Right cardiac atrium (tissue), 5 donors: ENCODE measurements around the gene SGF29. TPM values are rescaled to one million over a fixed set of nuclear protein-coding genes. Genes with fewer than 3 reads are reported as not detected.

Source experiments
- ATAC-seq, 2 donors: fragments of 200-7000 bp; cut with Tn5 transposase; one replicate each; pipeline versions ENCODE4 v1.8.0 to v1.9.1; 2020; ENCODE audit warnings: moderate library complexity in 2 of 2, mild to moderate bottlenecking in 1 of 2
- DNase-seq, 3 donors: peaks; one replicate each; pipeline ENCODE4 v3.0.0-alpha.2; 2020
- H3K27ac ChIP-seq: one replicate; pipeline ENCODE4 v1.5.1; 2013; ENCODE audit warnings: mild to moderate bottlenecking, low read length, control low read depth, moderate library complexity
- H3K27me3 ChIP-seq: one replicate; pipeline ENCODE4 v1.6.1; 2013; ENCODE audit not compliant: control insufficient read depth, insufficient read depth
- H3K4me1 ChIP-seq: one replicate; pipeline ENCODE4 v1.6.1; 2013; ENCODE audit warnings: low read length; ENCODE audit not compliant: control insufficient read depth, insufficient read depth
- H3K4me3 ChIP-seq: one replicate; pipeline ENCODE4 v1.5.1; 2013; ENCODE audit warnings: low read length, control low read depth
- H3K9me3 ChIP-seq: one replicate; pipeline ENCODE4 v1.6.1; 2013; ENCODE audit warnings: low read length; ENCODE audit not compliant: control insufficient read depth
- WGBS: extraction: QIAGEN DNeasy Blood & Tissue Kit; methylation state at CpG from one replicate; pipeline ENCODE4 v1.1.7; 2013; 5-methylcytosine and 5-hydroxymethylcytosine counted together
- intact Hi-C, 4 donors: fragments of 100-400 bp; cut with DNase I; formaldehyde crosslinking; loops; one replicate each; pipeline versions ENCODE4 v1.11.0 to v1.14.0; 2022 to 2023
- long read RNA-seq, 4 donors: library from polyadenylated mRNA; unstranded; transcript quantifications; one replicate each; pipeline ENCODE4 v2.0.0, GENCODE V29; 2020 to 2021
- polyA plus RNA-seq: library from polyadenylated mRNA; stranded (reverse); fragments of 200-250 nt; gene quantifications from one replicate; pipeline ENCODE4 v1.2.3, GENCODE V29; 2013
- total RNA-seq, 4 donors: library from RNA; stranded (reverse); fragmentation: NEBNext Ultra II Directional; extraction: Animal tissue kit (Norgen Biotek cat#: 25700); gene quantifications; one replicate each; pipeline ENCODE4 v1.2.1, GENCODE V29; 2021
- donor health status: healthy with polysubstance abuse.
- donor health status: DM: no; HTN: yes; CAD: no.
- donor health status: DM: no; HTN: no; CAD: no.
- donor health status: DM: no; HTN: yes; CAD: no; lungs with severe emphysema.
- donor health status: DM: yes; HTN: yes; CAD: no.

The SGF29 gene
- total RNA-seq (10 to 100 TPM; 13.8 to 21.4 (median 19.1) TPM), polyA plus RNA-seq (18.2 TPM)
- long read RNA-seq, donor 1, transcript SGF29-201 (10 exons, 1,153 nt) = major isoform, 9 of 12 reads
- long read RNA-seq, donor 1, partial matches to known transcripts = 0 of 12 reads
- long read RNA-seq, donor 1, other reads (novel, unspliced or antisense) = 3 of 12 reads
- long read RNA-seq, donor 2, transcript SGF29-201 (10 exons, 1,153 nt) = major isoform, 11 of 14 reads
- long read RNA-seq, donor 2, partial matches to known transcripts = 1 of 14 reads
- long read RNA-seq, donor 2, other reads (novel, unspliced or antisense) = 2 of 14 reads
- long read RNA-seq, donor 3, transcript SGF29-201 (10 exons, 1,153 nt) = major isoform, 16 of 30 reads
- long read RNA-seq, donor 3, partial matches to known transcripts = 2 of 30 reads
- long read RNA-seq, donor 3, other reads (novel, unspliced or antisense) = 11 of 30 reads
- long read RNA-seq, donor 4, transcript SGF29-201 (10 exons, 1,153 nt) = major isoform, 11 of 15 reads
- long read RNA-seq, donor 4, partial matches to known transcripts = 1 of 15 reads
- long read RNA-seq, donor 4, other reads (novel, unspliced or antisense) = 3 of 15 reads

DNA sequence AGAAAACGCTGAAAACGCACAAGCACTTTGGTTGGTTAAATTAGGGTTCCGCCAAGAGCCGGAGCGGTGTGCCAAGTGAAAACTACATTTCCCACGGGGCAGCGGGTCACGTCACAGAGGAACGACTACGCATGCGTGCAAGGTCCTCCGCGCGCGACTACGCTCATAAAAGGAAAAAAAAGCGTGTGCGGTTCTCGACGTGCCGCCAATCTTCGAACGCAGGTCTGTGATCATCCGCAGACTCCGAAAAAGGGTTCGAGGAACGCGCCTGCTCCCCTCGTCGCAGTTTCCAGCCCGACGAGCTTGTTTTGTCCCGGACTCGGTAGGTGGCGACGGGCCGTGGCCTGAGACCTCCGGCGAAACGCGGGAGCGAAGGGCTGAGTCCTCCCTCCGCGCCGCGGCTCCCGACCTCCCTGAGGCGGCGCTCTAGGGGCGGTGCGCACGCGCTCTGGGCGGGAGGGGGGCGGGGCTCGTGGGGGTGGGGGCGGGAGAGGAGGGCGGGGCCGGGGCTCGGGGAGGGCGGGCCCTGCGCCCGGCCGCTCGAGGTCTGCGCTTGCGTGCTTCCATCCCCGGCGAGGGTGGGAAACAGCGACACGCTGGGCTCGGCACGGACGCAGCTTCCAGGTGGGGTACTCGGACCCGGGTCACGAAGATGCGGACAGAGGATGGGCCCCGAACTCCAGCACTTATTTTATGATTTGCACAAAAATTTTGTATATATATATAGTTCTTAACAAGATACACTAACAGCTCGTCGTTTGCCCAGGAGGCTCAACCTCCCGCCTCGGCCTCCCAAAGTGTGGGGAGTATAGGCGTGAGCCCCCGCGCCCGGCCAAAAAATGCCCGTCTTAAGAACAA is at the start of gene SGF29:
Gene SGF29 (plus strand): TSS at position 145 of the 858 bp plus-strand sequence. CDS start 27,150 bp downstream, outside the sequence.
- H3K9me3 ChIP-seq = no peaks in the 10 kb centered on the region
- peak; percentile 94 to 97 (median 97) for DNase-seq
- peak within 1 kb of the TSS; percentile 97 for H3K27ac ChIP-seq
- H3K4me1 ChIP-seq = peaks cover 2% of the 10 kb centered on the region
- WGBS = 2% methylated on average over 88 of the region's 88 CpGs
- peak within 1 kb of the TSS; percentile 71 for H3K4me3 ChIP-seq
- peak; percentile 97 for ATAC-seq
- intact Hi-C loops = no loop called here
- no peaks in the 10 kb centered on the region for H3K27me3 ChIP-seq

DNA sequence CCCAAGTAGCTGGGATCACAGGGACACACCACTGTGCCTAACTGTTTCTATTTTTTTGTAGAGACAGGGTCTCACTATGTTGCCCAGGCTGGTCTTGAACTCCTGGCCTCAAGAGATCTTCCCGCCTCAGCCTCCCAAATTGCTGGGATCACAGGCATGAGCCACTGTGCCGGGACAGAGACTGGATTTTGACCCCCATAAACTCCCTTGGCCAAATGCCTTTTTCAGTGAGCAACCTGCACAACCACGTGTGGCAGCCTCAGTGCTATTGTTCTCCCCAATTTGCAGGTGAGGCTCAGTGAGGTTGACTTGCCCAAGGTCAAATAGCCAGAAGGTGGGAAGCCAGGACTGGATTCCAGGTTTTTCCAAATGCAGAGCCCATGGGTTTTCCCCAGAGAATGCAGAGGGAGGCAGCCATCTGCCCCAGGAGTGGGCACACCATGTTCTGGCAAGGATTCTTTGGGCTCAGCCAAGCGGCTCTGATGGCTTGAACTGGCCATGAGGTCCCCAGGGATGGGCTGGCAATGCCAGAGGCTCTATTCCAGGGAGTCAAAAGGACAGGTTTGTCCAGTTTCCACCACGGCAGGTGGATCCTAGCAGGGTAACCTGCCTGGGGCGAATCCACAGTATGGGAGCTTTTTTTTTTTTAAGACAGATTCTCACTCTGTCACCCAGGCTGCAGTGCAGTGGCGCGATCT is 48.9 kb upstream of the SGF29 start:
- WGBS = 78% methylated on average over 8 of the region's 8 CpGs
- no peaks in the 10 kb centered on the region for H3K4me1 ChIP-seq
- no peaks in the 10 kb centered on the region for H3K27me3 ChIP-seq
- intact Hi-C loops = no loop called here
- no peak overlapping the region for H3K4me3 ChIP-seq
- DNase-seq = peak in 1 of 3 donors; percentile 5
- no peak overlapping the region for H3K27ac ChIP-seq
- no peaks in the 10 kb centered on the region for H3K9me3 ChIP-seq
- no peak for ATAC-seq

DNA sequence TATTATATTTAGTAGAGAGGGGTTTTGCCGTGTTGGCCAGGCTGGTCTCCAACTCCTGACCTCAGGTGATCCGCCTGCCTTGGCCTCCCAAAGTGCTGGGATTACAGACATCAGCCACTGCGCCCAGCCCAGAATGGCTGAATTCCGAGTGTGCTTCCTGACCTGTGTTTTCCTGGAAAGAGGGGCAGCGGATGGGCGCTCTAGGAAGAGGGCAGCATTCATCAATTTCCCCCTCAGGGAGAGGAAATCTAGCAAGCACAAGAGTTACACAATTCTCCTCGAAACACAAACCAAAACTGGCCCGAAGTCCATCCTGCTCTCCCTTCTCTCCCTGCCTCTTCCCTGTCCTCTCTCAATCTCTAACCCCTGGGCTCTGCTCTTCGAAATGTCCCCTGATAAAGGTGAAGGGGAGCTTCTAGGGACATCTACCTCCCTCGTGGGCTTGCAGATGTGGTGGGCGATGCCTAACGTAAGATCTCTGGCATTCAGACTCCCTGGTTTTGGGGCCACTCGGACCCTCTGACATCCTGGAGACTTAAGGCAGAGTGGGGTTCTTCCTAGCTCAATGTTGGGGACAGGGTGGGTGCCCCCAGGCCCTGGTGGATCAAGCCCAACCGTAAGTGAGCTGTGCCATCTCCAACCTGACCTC is 48.1 kb upstream of the SGF29 start:
- Histone ChIP-seq H3K9me3 (no peaks in the 10 kb centered on the region), H3K27ac (no peak overlapping the region), H3K4me1 (no peaks in the 10 kb centered on the region), H3K27me3 (no peaks in the 10 kb centered on the region), H3K4me3 (no peak overlapping the region)
- DNase-seq (peak in 1 of 3 donors; percentile 38), ATAC-seq (no peak)
- WGBS = 61% methylated on average over 14 of the region's 14 CpGs
- intact Hi-C loops = no loop called here

- intact Hi-C loops = no loop called here
- no peak for DNase-seq
- ATAC-seq = no peak
- H3K27me3 ChIP-seq = no peaks in the 10 kb centered on the region
- H3K27ac ChIP-seq = no peak overlapping the region
- H3K4me1 ChIP-seq = no peaks in the 10 kb centered on the region
- H3K9me3 ChIP-seq = no peaks in the 10 kb centered on the region
- 86% methylated on average over 3 of the region's 3 CpGs for WGBS
- no peak overlapping the region for H3K4me3 ChIP-seq
These were observed 42.7 kb upstream of the SGF29 start for GRCh38 chr16:28511031-28511430.

- intact Hi-C loops = no loop called here
- no peaks in the 10 kb centered on the region for H3K9me3 ChIP-seq
- H3K4me3 ChIP-seq = no peak overlapping the region
- H3K27ac ChIP-seq = no peak overlapping the region
- H3K4me1 ChIP-seq = no peaks in the 10 kb centered on the region
- DNase-seq = no peak
- WGBS = 85% methylated on average over 21 of the region's 21 CpGs
- ATAC-seq = no peak
- H3K27me3 ChIP-seq = no peaks in the 10 kb centered on the region
These were observed 41.6 kb upstream of the SGF29 start for GRCh38 chr16:28511801-28512789.

DNA sequence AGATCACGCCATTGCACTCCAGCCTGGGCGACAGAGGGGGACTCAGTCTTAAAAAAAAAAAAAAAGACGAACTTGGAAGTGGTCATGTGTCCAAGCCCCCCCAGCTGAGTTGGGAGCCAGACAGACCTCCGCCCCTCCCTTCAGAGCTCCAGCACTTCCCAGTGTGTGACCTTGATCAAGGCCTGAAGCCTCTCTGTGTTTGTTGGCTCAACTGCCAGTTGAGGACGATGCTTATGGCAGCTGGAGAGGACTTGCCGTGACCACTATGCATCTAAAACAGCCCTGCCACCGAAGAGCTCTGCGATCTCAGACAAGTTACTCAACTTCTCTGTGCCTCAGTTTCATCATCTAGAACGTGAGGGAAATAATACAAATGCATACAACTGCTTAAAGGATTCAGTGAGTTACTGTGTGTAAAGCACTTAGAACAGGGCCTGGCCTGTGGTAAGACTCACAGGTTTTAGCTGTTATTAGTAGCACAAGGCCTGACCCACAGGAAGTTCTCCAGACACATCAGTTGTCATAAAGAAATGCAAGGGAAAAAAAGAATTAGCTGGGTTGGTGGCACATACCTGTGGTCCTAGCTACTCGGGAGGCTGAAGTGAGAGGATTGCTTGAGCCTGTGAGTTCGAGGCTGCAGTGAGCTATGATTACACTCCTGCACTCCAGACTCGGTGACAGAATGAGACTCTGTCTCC is 40.1 kb upstream of the SGF29 start:
- Histone ChIP-seq H3K27me3 (no peaks in the 10 kb centered on the region), H3K4me1 (no peaks in the 10 kb centered on the region), H3K9me3 (no peaks in the 10 kb centered on the region), H3K27ac (no peak overlapping the region), H3K4me3 (no peak overlapping the region)
- intact Hi-C loops = no loop called here
- 81% methylated on average over 12 of the region's 12 CpGs for WGBS
- ATAC-seq = no peak
- no peak for DNase-seq

DNA sequence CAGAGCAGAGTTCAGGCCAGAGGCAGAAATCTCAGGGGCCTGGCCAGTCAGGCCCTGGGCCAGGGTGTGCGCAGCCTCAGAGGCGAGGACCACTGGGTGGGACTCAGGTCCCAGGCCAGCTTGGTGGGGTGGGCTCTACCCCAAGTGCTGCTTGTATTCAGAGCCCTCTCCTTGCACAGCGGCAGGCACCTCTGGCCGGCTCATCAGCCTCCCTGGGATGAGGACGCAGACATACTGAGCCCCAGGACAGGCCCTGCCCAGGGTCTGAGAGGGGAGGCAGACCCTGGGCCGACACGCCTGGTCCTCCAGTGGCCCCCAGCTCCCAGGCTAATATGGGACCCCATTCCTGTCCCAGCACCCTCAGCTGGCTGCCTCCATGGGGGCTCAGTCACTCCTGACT is 39.5 kb upstream of the SGF29 start:
- no peak for DNase-seq
- H3K27me3 ChIP-seq = no peaks in the 10 kb centered on the region
- WGBS = 90% methylated on average over 7 of the region's 7 CpGs
- no peaks in the 10 kb centered on the region for H3K9me3 ChIP-seq
- no peak overlapping the region for H3K4me3 ChIP-seq
- H3K27ac ChIP-seq = no peak overlapping the region
- H3K4me1 ChIP-seq = no peaks in the 10 kb centered on the region
- intact Hi-C loops = no loop called here
- peak in 1 of 2 donors; percentile 31 for ATAC-seq

DNA sequence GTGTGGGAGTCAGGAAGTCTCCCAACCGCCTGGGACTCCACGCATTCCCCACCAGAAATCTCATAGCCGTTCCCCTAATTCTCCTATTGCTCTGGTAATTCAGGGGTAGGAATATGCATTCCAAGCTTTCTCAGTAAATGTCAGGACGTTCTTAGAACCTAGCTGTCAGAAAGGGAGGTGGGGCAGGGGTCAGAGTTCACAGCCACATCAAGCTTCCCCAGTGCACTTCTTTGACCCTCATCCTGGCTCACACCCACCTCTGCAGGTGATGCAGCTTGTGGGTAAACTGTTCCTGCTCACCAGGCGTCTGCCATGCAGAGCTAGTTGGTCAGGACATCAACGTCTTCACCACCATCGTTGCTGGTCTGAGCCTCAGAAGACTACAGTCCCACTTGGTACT is 33.0 kb upstream of the SGF29 start:
- H3K27me3 ChIP-seq = no peaks in the 10 kb centered on the region
- ATAC-seq (no peak), DNase-seq (no peak)
- H3K4me3 ChIP-seq = no peak overlapping the region
- H3K4me1 ChIP-seq = peaks cover 2% of the 10 kb centered on the region
- H3K27ac ChIP-seq = no peak overlapping the region
- H3K9me3 ChIP-seq = no peaks in the 10 kb centered on the region
- intact Hi-C loops = no loop called here
- 70% methylated on average over 7 of the region's 7 CpGs for WGBS

GRCh38 chr16:28521436-28521835 is 32.3 kb upstream of the SGF29 start:
- WGBS = 88% methylated on average over 6 of the region's 6 CpGs
- H3K27ac ChIP-seq = no peak overlapping the region
- no peaks in the 10 kb centered on the region for H3K27me3 ChIP-seq
- ATAC-seq (no peak), DNase-seq (no peak)
- H3K9me3 ChIP-seq = no peaks in the 10 kb centered on the region
- no peak overlapping the region for H3K4me3 ChIP-seq
- intact Hi-C loops = no loop called here
- peaks cover 2% of the 10 kb centered on the region for H3K4me1 ChIP-seq
